IPS DF 19.7 (cell line): ENCODE measurements around the gene IQCF2.
"Not testable (repeated sequence)": the region's sequence is repeated elsewhere in the genome, so short reads cannot be mapped to it uniquely, and the experiment has no call there.

Experiments
- DNase-seq: peaks from one replicate; pipeline ENCODE4 v3.0.0-alpha.2; 2013; ENCODE audit warnings: low read depth, low spot score

The IQCF2 gene

GRCh38 chr3:51876186-51876585, 14.8 kb downstream of the IQCF2 start:
- no peak for DNase-seq

GRCh38 chr3:51879937-51880336, 18.5 kb downstream of the IQCF2 start:
- DNase-seq: no peak

- DNase-seq: no peak
Measured at GRCh38 chr3:51886447-51886846, 25.0 kb downstream of the IQCF2 start.

GRCh38 chr3:51887620-51888019, 26.2 kb downstream of the IQCF2 start:
- no peak for DNase-seq

- no peak for DNase-seq
Measured at GRCh38 chr3:51888463-51889105, 27.2 kb downstream of the IQCF2 start.

GRCh38 chr3:51891242-51892039, 30.0 kb downstream of the IQCF2 start:
- DNase-seq: no peak

GRCh38 chr3:51894391-51894790, 33.0 kb downstream of the IQCF2 start:
- DNase-seq: no peak

- no peak for DNase-seq
Measured at GRCh38 chr3:51894939-51895338, 33.5 kb downstream of the IQCF2 start.

GRCh38 chr3:51896607-51897305, 35.3 kb downstream of the IQCF2 start:
- DNase-seq: no peak

GRCh38 chr3:51897391-51897790, 36.0 kb downstream of the IQCF2 start:
- no peak for DNase-seq

GRCh38 chr3:51900043-51900442, 38.6 kb downstream of the IQCF2 start:
- DNase-seq: not testable (repeated sequence)

- DNase-seq: not testable (repeated sequence)
Measured at GRCh38 chr3:51902361-51902760, 40.9 kb downstream of the IQCF2 start.

GRCh38 chr3:51904034-51904823, 42.8 kb downstream of the IQCF2 start:
- DNase-seq: no peak

- no peak for DNase-seq
Measured at GRCh38 chr3:51908026-51908425, 46.6 kb downstream of the IQCF2 start.
